NCI-H1694 treated with DMSO at 0.1 percent for 48 hours (cell line): ENCODE results near the gene BMP8A.
"Not testable (repeated sequence)": the region's sequence is repeated elsewhere in the genome, so short reads cannot be mapped to it uniquely, and the experiment has no call there.

Experiments used
- DNase-seq: peaks from one replicate; lab custom pipeline; 2025; lab: John Stamatoyannopoulos, UW

The BMP8A gene

DNA sequence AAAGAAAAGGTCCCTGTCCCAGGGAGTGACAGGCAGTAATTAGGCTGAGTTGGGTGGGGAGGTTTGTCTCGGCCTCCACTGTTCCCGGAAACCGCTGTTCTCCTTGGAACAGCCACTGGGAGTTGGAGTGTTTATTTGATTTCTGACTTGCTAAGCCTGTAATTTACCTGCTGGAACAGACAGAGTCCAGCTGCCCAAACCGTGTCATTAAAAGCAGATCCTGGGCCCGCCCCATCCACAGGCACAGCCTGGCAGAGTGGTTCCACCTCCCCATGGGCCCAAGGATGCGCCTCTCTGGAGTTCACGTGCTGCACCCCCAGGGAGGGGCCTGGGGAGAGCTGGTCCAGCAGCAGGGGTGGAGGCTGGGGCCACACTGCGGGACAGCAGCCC, 35.7 kb downstream of the BMP8A start:
- not testable (repeated sequence) for DNase-seq

DNA sequence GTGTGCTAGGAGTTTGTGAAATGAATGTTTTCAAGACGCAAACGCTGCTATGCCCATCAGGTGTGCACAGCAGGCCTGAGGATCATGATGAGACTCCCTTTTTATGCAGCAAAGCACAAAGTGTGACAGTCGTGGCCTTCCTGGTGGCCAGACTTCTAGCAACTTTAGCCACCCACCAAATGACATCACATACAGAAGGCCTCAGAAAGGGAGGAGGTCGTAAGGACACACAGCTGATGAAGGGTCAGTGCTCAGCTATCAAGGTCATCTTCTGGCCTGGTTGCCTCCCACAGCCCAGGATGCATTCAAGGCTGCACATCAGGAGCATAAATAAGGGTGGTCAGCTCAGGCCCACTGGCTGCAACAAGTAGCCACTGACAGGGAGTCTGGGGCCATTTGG, 36.6 kb downstream of the BMP8A start:
- no peak for DNase-seq

DNA sequence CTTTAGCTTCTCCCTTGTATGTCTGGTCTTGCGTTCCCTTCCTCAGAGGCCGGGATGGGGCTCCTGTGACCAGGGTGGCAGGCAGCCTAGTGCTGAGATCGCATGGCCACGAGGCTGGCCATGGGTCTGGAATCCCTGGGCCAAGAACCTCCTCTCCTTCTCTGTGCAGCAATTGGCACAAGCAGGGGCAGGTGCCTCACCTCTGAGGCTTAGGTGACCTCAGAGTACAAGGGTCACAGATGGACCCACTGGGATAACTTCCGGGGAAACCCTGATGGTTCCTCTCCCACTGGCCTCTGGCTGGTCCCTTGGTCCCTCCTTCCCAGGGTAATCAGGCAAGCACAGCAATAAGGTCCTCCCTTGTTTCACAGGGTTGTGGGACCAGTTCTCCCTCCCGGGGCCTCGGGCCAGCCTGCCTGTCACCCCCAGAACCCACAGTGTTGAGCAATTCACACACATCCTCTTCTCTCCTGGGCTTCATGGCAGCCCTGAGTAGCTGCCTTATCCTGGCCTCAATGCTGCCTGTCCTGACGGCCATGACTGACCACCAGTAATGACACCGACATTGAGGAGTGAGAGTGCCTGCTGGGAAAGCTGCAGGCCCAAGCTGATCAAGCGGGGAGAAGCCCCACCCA, 38.6 kb downstream of the BMP8A start:
- DNase-seq = no peak

DNA sequence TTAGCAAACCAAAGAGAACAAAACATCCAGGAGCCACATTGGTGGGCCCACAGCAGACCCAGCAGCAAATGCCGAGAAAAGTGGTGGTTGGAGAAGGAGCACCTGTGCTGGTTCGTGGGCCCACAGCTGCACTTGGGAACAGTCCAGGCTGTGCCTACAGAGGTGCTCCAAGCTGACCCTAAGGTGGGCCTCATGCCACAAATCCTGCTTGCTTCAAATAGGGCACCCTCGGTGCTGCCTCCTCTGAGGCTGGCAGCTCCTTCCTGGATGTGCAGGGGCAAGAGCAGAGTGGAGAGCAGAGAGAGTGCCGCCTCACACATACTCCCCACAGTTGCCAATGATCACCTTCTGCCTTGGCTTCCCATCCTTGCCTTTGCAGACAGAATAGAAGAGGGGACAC, 40.1 kb downstream of the BMP8A start:
- no peak for DNase-seq

DNA sequence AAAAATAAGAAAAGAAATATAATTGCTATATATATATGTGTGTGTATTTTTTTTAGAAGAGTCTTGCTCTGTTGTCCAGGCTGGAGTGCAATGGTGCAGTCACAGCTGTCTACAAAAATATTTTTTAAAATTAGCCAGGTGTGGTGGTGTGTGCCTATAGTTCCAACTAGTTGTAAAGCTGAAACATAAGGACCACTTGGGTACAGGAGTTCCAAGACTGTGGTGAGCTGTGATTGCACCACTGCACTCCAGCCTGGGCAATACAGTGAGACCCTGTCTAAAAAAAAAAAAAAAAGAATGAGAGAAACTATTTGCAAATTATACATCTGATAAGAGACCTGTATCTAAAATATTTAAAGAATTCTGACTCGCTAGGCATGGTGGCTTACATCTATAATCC, 42.0 kb downstream of the BMP8A start:
- no peak for DNase-seq

DNA sequence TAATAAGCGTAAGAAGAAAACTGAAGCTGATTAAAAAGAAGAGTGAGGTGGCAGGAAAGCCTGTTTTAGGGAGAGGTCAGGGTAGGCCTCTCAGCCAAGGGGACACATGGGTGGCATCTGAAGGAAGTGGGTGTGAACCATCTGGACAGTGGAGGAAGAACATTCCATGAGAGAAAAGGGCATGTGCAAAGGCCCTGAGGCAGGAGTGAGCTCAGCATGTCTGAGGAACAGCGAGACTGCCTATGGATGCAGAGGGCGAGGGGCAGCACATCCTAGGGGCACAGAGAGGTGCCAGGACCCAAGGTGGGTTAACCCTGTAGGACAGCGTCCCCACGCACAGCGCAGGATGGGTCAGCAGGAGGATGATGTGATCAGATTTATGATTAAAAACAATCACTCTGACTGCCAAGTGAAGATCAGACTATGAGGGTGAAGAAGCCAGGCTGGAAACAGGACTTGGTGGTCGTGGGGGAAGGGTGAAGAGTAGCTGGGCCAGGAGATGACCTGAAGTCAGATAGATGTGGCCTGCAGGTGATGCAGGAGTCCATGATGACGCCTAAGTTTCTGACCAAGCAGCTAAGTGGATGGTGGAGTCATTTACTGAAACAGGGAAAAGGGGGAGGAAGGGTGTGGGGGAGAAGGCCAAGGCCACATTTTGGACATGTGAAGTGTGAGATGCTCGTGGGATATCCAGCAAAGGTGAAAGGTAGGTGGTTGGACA, 47.3 kb downstream of the BMP8A start:
- DNase-seq = no peak

DNA sequence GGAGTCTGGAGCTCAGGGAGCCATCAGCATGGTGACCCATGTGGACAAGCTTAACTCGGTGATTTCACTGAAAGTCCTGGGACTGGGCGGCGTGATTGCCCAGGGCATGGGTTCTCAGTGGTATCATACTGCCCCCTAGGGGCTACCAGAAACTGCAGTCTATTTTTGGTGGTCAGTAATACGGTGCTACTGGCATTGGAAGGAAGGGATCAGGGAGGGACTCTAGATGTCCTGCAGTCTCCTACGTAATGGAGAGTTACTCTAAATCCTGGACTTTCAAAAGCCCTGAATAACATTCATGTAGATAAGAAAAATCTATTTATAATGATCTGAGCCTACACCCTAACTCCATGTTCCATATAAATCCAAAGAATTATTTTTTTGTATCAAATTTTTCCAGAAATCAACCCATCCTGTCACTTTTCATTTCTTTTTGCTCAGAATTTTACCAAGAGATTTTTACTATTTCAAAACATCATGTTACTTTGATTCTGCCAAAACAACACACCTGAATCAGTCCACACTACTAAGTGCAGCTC, 47.9 kb downstream of the BMP8A start:
- peak; percentile 100 for DNase-seq

DNA sequence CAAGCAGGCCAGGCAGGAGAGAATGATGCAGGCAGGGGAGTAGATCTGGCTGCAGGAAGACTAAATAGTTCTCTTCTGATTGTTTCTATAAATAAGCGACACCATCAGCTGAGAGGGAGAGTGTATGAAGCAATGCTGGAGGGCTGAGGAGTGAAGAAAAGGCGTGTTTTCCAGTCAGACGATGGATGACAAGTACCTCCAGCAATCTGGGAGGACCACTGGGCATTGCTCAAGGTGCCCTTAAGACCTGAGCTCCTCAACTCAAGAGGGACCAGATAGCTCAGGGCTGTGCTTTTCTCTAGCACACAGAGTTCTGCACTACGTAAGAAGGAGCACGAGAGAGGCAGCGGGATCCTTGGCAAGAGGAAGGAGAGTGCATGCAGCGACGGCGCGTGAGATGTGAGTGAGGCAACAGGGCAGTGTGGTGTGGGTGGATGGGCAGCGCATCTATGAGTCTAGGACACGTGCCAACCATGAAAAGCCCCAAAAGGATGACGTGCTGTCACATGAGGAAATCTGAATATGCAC, 49.1 kb downstream of the BMP8A start:
- DNase-seq = no peak

DNA sequence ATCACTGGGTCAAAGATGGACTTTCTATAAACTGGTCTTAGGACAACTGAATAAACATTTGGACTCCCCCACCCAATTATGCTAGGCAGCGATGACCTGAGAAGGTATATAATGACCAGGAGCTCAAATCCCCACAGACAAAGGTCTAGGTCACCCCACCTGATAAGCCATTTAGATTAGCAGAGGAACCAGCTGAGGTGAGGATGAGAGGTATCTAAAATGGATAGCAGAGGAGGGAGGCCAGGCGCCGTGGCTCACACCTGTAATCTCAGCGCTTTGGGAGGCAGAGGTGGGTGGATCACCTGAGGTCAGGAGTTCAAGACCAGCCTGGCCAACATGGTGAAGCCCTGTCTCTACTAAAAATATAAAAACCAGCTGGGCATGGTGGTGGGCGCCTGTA, 51.5 kb downstream of the BMP8A start:
- DNase-seq = no peak

DNA sequence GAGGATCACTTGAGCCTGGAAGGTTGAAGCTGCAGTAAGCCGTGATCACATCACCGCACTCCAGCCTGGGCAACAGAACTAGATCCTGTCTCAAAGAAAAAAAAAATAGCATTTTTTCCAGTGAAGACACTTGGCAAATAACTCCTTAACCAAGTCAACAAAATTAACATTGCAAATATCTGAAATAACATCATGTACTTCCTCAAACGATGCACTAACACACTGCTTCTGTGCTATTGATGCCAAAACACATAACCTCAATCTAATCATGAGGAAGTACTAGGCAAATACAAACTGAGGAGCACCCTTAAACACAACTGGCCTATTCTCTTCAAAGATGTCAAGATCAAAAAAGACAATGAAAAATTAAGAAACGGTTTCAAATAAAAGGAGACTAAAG, 52.9 kb downstream of the BMP8A start:
- DNase-seq = no peak

DNA sequence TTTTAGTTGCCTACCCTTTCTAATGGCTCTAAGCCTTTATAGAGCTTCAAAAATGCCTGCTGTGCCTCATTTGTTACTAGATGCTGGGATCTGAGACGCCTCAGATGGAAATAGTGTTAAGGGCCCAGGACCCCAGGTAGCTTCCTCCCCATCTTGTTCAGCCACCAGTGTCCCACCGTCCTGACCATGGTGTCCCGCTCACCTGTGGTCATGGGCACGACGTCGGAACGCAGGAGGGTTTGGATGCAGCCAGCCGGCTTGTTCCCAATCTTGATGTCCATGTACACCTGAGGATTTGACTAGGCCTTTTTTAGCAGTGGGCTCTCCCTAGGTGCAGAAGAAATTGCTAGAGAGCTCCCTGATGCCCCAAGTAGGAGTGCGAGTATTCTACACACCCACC, 54.1 kb downstream of the BMP8A start:
- no peak for DNase-seq

DNA sequence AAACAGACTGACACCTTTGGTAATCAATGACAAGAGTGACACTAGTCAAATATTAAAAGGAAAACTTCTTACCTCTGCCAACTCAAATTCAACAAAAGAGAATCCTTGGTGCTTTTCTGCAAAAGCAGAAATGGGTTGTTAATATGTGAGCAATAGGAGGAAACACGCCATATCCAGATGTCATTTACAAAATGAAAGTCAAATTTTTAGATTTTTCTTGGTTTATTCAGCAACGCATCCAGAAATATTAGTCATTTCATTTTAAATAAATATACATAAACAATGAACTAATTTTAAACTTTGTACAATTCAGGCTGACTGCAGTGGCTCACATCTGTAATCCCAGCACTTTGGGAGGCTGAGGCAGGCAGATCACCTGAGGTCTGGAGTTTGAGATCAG, 62.8 kb downstream of the BMP8A start:
- no peak for DNase-seq

DNA sequence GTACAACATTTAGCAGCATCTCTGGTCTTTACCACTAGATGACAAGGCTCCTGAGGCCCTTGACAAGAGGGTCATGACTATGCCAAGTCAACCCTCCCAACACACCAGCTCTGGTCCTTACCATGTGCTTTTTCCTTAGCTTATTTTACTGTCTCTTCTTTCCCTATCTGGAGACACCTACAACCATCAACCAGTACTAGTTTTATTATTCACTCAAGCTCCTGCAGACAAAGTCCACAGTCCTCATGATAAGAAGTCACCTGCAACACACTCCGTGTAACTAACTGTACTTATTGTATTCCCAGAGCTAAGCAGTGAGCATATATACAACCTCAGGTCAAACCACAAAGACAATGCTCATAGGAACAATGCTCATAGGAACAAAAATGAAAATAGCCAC, 69.8 kb downstream of the BMP8A start:
- no peak for DNase-seq

DNA sequence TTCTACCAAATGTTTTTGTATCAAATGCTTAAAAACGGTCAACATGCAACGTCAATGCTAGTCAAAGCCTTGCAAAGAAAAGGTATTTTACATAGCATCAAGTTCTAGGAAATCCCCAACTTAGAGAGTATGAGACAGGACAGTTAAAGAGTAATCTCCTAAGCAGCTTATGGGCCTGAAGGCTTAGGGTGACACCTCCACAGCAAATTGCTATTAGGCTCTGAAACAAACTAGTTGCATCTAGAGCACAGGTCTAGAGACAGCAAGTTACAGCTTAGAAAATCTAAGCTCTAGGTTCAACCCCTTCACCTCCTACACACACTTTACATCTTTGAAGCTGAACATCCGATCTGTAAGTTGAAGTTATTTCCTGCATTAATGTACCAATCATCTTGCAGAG, 71.5 kb downstream of the BMP8A start:
- no peak for DNase-seq

DNA sequence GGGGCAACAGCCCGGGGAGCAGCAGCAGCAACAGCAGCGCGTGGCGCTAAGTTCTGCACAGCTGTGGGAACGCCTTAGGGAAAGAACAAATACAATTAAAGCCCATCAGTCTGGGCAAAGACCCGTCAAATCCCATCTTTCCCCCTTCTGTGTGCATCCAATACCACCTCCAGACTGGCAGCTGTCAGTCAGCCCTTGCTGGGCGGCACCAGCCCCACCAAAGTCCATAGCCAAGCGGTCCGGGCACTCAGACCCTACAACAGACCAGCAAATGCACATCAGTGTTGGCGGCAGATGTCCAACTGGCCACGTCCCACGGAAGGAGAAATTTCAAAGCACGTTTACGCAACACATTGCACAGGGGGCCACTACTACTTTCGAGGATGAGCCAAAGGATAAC, 72.2 kb downstream of the BMP8A start:
- no peak for DNase-seq

DNA sequence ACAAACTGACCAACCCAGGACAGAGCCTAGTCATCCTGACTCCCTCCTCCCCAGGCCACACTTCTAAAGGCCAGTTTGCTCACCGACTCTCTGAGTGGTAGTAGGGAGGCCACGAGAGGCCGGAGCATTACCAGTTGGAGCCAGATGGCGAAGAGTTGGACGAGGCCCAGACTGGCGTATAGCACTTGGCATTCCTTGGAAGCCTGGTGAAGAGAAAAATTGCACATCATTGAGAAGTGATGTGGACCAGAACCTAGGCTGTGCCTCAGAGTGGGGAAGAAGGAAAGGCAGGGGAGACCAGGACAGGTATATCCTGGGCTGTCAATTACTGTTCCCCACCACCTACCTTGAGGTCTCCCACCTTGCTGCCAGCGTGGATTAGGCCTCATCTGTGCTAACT, 72.9 kb downstream of the BMP8A start:
- DNase-seq = no peak

DNA sequence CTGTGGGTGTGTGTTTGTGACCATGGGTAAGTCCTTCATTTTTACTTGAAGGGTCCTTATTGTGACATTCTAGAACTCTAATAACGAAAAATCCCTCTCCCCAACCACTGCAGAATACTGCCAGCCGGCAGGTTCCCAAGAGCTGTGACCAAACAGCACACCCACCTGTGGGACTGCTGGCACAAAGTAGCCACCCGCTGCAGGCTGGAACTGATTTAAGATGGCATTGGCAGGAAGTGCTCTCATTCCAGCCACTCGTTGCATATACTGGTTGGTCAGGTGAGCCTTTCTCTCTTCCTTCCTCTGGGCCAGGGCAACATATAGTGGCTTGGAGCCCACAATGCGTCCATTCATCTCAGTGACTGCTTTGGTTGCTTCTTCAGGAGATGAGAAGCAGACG, 73.5 kb downstream of the BMP8A start:
- no peak for DNase-seq

DNA sequence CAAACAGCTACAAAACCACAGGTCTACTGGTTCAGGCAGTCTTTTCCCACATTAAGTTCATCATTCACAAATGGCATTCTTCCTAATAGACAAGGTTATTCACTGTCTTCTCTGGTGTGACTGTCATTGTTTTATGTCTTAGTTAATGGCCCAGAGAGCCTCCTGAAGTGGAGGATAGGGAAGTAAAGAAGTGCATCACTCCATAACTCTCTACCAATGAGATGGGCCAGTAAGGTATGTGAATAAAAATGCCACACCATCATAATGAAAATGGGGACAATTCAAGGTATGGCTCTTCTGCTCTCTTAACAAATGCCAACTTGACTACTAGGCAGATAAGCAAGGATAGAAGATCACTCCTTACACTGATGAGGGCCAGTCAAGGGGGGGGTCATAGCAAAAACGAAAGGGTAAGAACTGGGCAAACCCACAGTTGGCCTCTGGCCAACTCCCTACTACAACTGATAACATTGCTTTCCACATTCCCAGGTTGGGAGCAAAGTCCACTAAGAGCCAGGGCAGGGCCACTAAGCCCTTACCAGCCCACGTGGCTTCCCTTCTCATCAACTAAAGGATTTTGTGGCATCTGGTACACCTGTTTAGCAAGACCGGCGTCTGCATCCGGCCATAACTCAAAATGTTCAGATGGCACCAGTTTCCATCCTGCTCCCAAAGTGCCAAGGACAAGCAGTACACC, 75.2 kb downstream of the BMP8A start:
- no peak for DNase-seq

DNA sequence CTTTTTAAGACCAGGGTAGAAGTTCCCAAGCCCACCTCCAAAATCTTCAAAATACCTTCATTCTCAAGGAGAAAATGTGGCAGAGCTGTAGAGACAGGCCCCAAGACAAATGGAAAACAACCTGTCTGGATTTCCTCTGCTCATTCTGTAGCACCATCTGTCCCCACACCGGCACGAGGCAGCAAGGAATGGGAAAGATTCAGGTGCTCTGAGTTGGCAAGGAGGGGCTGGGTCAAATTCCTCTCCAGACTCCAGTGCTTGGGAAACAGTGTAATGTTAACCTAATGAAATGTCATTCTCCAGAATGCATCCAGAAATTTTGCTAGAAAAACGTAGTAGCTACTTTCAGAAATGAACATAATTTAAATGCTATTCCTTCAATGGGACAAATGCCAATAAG, 75.9 kb downstream of the BMP8A start:
- DNase-seq = no peak

DNA sequence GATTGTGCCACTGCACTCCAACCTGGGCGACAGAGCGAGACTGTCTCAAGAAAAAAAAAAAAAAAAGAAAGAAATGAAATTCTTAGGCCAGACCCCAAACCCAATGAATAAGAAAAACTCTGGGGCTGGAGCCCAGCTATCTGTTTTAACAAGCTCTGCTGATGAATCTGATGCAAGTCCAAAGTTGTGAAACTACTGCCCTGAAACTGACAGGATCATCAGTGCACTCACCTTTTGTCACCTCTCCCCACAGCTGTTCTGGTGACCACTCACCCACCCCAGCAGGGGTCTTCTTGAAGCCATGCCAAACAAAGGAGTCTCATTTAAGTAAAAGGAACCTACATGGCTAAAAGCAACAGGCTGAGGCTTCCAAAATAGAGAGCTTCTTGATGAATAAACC, 76.8 kb downstream of the BMP8A start:
- DNase-seq = no peak

DNA sequence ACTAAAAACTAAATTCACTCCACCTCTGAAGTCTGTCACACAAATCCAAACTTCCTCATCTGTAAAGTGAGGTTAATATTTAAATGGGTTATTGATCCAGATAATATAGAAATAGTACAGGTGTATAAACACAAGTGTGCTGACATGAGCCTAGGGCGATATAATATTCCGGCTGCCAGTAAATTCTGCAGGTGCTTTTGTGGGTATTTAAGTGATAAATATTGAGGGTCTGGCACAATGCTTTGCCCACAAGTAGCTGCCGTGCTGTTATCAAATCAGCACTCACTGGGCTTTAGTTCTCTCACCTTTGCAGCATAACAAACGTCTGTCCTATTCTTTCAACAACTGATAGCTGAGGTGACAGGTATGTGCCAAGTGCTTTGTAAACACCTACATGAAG, 77.6 kb downstream of the BMP8A start:
- no peak for DNase-seq

DNA sequence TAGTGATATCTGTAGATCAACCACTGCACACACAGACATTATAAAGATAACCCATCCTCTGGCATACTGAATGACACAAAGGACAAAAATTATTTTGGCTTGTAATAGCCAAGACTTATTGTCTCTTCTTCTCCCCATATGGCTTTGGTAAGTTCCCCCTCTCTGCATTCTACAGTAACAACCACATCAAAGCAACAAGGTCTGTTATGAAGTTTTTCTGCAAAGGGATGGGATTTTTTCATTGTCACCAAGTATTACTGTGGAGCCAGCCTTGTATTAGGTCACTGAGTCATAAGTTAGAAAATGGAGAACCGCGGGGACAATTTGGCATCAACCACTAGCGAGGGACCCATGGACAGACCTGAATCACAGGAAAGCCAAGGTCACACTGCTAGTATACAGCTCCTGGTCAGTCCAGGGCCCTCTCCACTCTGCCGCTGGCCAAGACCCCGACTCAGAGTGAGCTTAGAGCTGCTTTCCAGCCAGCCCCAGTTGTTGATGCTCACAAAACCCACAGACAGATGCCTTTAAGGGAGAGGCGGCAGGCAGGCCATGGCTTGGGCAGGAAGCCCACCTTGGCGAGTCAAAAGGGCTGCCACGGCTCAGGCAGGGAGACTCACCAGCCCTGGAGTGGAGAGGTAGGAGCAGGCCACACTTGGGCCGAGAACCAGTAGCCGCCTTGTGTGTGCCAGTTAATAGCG, 79.2 kb downstream of the BMP8A start:
- DNase-seq = no peak

DNA sequence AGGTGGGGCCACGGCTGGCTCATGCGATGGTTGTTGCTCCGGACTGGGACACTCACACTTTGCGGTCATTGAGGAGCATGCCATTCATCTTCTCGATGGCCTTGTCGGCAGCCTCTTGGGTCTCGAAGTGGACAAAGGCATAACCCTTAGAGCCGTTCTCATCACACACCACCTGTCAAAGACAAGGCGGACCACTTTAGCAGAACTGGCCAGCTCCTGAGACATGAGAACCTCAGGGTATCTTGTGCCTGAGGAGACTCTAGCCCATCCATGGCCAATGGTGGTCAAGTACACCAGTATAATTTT, 79.7 kb downstream of the BMP8A start:
- no peak for DNase-seq
